Measurements from ENCODE around the gene EHD4. TPM values are rescaled to one million over a fixed set of nuclear protein-coding genes. Genes with fewer than 3 reads are reported as not detected.

EHD4 gene
- total RNA-seq, 1 donor from 2014 or later, result 17.2 TPM

GRCh38 chr15:42010434-42010833 is 38.1 kb upstream of the EHD4 start:
- H3K36me3 Mint-ChIP-seq (ENCODE audit: insufficient read depth), result no peaks in the 10 kb centered on the region
- peaks cover 7% of the 10 kb centered on the region for H3K4me1 Mint-ChIP-seq (ENCODE audit: low read depth)
- TF ChIP-seq CTCF (IDR thresholded peaks at IDR 0.05; ENCODE audit: unreplicated experiment), result no peak
- peaks cover 11% of the 10 kb centered on the region for H3K27me3 Mint-ChIP-seq
- DNase-seq (ENCODE audit: low spot score, unreplicated experiment), result no peak
- H3K4me3 Mint-ChIP-seq (ENCODE audit: low read depth), result no peak overlapping the region
- no peaks in the 10 kb centered on the region for H3K9me3 Mint-ChIP-seq (ENCODE audit: low read depth)
- no peak overlapping the region for H3K27ac Mint-ChIP-seq

GRCh38 chr15:42009474-42009873 is 37.1 kb upstream of the EHD4 start:
- Mint-ChIP-seq H3K4me1 (ENCODE audit: low read depth) (peaks cover 7% of the 10 kb centered on the region), H3K36me3 (ENCODE audit: insufficient read depth) (no peaks in the 10 kb centered on the region), H3K27ac (no peak overlapping the region), H3K4me3 (ENCODE audit: low read depth) (no peak overlapping the region), H3K9me3 (ENCODE audit: low read depth) (no peaks in the 10 kb centered on the region), H3K27me3 (peaks cover 6% of the 10 kb centered on the region)
- no peak for TF ChIP-seq CTCF (IDR thresholded peaks at IDR 0.05; ENCODE audit: unreplicated experiment)
- DNase-seq (ENCODE audit: low spot score, unreplicated experiment), result no peak

- H3K27ac Mint-ChIP-seq, result no peak overlapping the region
- H3K27me3 Mint-ChIP-seq, result peaks cover 7% of the 10 kb centered on the region
- no peaks in the 10 kb centered on the region for H3K9me3 Mint-ChIP-seq (ENCODE audit: low read depth)
- no peak for DNase-seq (ENCODE audit: low spot score, unreplicated experiment)
- TF ChIP-seq CTCF (IDR thresholded peaks at IDR 0.05; ENCODE audit: unreplicated experiment), result no peak
- peaks cover 7% of the 10 kb centered on the region for H3K4me1 Mint-ChIP-seq (ENCODE audit: low read depth)
- H3K36me3 Mint-ChIP-seq (ENCODE audit: insufficient read depth), result no peaks in the 10 kb centered on the region
- no peak overlapping the region for H3K4me3 Mint-ChIP-seq (ENCODE audit: low read depth)
Observed at GRCh38 chr15:42009022-42009421, 36.7 kb upstream of the EHD4 start.

- Mint-ChIP-seq H3K4me3 (ENCODE audit: low read depth) (no peak overlapping the region), H3K9me3 (ENCODE audit: low read depth) (no peaks in the 10 kb centered on the region), H3K27me3 (peaks cover 12% of the 10 kb centered on the region), H3K4me1 (ENCODE audit: low read depth) (peaks cover 4% of the 10 kb centered on the region), H3K36me3 (ENCODE audit: insufficient read depth) (no peaks in the 10 kb centered on the region), H3K27ac (no peak overlapping the region)
- TF ChIP-seq CTCF (IDR thresholded peaks at IDR 0.05; ENCODE audit: unreplicated experiment), result no peak
- no peak for DNase-seq (ENCODE audit: low spot score, unreplicated experiment)
Observed at GRCh38 chr15:42007386-42007785, 35.0 kb upstream of the EHD4 start.

- Mint-ChIP-seq H3K4me3 (ENCODE audit: low read depth) (no peak overlapping the region), H3K27ac (no peak overlapping the region), H3K9me3 (ENCODE audit: low read depth) (no peaks in the 10 kb centered on the region), H3K4me1 (ENCODE audit: low read depth) (no peaks in the 10 kb centered on the region), H3K36me3 (ENCODE audit: insufficient read depth) (no peaks in the 10 kb centered on the region), H3K27me3 (peaks cover 17% of the 10 kb centered on the region)
- no peak for DNase-seq (ENCODE audit: low spot score, unreplicated experiment)
- no peak for TF ChIP-seq CTCF (IDR thresholded peaks at IDR 0.05; ENCODE audit: unreplicated experiment)
Observed at GRCh38 chr15:42002333-42002732, 30.0 kb upstream of the EHD4 start.

All from progenitor cell of endocrine pancreas (in vitro differentiated cells).